Measurements from ENCODE around the gene UGT3A1. TPM values are rescaled to one million over a fixed set of nuclear protein-coding genes. Genes with fewer than 3 reads are reported as not detected.

Gene UGT3A1
- total RNA-seq, 1 donor from 2014 or later = 8.8 TPM

- Histone ChIP-seq H3K4me2 (no peak overlapping the region), H4K20me1 (ENCODE audit: low read depth) (no peaks in the 10 kb centered on the region), H3K36me3 (no peaks in the 10 kb centered on the region), H3K9me3 (ENCODE audit: low read depth) (no peaks in the 10 kb centered on the region), H3K9ac (no peak overlapping the region), H3F3A (ENCODE audit: low read depth) (no peaks in the 10 kb centered on the region), H3K27me3 (no peaks in the 10 kb centered on the region), H3K4me3 (no peak overlapping the region), H3K79me2 (ENCODE audit: low read depth) (no peaks in the 10 kb centered on the region), H3K4me1 (no peaks in the 10 kb centered on the region), H3K27ac (no peak overlapping the region), H2AFZ (replicated peaks) (no peak overlapping the region)
- no peak for DNase-seq (ENCODE audit: low spot score)
- Mint-ChIP-seq H3K4me1 (no peaks in the 10 kb centered on the region), H3K27me3 (ENCODE audit: insufficient read depth, low read depth) (peaks cover 2% of the 10 kb centered on the region), H3K9me3 (peaks cover 14% of the 10 kb centered on the region), H3K4me3 (no peak overlapping the region), H3K36me3 (no peaks in the 10 kb centered on the region), H3K27ac (no peak overlapping the region)
- TF ChIP-seq EZH2 (IDR thresholded peaks at IDR 0.05) (no peak), EZH2phosphoT487 (IDR thresholded peaks at IDR 0.05) (no peak)
- TF ChIP-seq, protein P1, sequence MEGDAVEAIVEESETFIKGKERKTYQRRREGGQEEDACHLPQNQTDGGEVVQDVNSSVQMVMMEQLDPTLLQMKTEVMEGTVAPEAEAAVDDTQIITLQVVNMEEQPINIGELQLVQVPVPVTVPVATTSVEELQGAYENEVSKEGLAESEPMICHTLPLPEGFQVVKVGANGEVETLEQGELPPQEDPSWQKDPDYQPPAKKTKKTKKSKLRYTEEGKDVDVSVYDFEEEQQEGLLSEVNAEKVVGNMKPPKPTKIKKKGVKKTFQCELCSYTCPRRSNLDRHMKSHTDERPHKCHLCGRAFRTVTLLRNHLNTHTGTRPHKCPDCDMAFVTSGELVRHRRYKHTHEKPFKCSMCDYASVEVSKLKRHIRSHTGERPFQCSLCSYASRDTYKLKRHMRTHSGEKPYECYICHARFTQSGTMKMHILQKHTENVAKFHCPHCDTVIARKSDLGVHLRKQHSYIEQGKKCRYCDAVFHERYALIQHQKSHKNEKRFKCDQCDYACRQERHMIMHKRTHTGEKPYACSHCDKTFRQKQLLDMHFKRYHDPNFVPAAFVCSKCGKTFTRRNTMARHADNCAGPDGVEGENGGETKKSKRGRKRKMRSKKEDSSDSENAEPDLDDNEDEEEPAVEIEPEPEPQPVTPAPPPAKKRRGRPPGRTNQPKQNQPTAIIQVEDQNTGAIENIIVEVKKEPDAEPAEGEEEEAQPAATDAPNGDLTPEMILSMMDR (IDR thresholded peaks at IDR 0.05) = no peak
Observed at GRCh38 chr5:36007366-36007765, 16.2 kb upstream of the UGT3A1 start.

DNA sequence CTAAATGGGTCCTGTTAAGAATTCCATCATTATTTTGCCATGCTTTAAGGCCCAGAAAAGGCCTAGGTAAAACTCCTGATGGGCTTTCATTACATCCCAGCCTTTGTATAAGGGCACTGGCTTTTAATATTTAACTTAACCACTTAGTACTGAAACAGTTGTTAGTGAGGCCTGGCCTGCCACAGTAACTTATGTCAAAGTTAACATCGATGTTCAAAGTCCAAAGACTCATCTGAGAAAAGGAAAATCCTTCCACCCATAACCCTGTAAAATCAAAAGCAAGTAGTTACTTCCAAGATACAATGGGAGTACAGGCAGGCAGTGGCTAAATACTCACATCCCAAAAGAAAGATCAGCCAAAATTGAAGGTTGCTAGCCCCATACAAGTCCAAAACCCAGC is 15.0 kb upstream of the UGT3A1 start:
- Histone ChIP-seq H3K36me3 (no peaks in the 10 kb centered on the region), H3K9me3 (ENCODE audit: low read depth) (no peaks in the 10 kb centered on the region), H3K4me3 (no peak overlapping the region), H3F3A (ENCODE audit: low read depth) (no peaks in the 10 kb centered on the region), H3K4me2 (no peak overlapping the region), H4K20me1 (ENCODE audit: low read depth) (no peaks in the 10 kb centered on the region), H3K9ac (no peak overlapping the region), H2AFZ (replicated peaks) (no peak overlapping the region), H3K4me1 (no peaks in the 10 kb centered on the region), H3K27me3 (no peaks in the 10 kb centered on the region), H3K27ac (no peak overlapping the region), H3K79me2 (ENCODE audit: low read depth) (no peaks in the 10 kb centered on the region)
- Mint-ChIP-seq H3K27ac (no peak overlapping the region), H3K4me1 (no peaks in the 10 kb centered on the region), H3K27me3 (ENCODE audit: insufficient read depth, low read depth) (peaks cover 2% of the 10 kb centered on the region), H3K36me3 (no peaks in the 10 kb centered on the region), H3K4me3 (no peak overlapping the region), H3K9me3 (peaks cover 14% of the 10 kb centered on the region)
- TF ChIP-seq, protein P1 (IDR thresholded peaks at IDR 0.05) = no peak
- TF ChIP-seq EZH2phosphoT487 (IDR thresholded peaks at IDR 0.05) (no peak), EZH2 (IDR thresholded peaks at IDR 0.05) (no peak)
- DNase-seq (ENCODE audit: low spot score) = no peak

- H3K4me1 ChIP-seq = no peaks in the 10 kb centered on the region
- no peaks in the 10 kb centered on the region for H3K4me1 Mint-ChIP-seq
- H2AFZ ChIP-seq (replicated peaks) = no peak overlapping the region
- H3K27ac Mint-ChIP-seq = no peak overlapping the region
- H3K9me3 ChIP-seq (ENCODE audit: low read depth) = no peaks in the 10 kb centered on the region
- H4K20me1 ChIP-seq (ENCODE audit: low read depth) = no peaks in the 10 kb centered on the region
- no peak overlapping the region for H3K4me3 ChIP-seq
- no peak overlapping the region for H3K9ac ChIP-seq
- no peaks in the 10 kb centered on the region for H3K36me3 ChIP-seq
- no peaks in the 10 kb centered on the region for H3K79me2 ChIP-seq (ENCODE audit: low read depth)
- no peak for DNase-seq (ENCODE audit: low spot score)
- H3K27ac ChIP-seq = no peak overlapping the region
- no peaks in the 10 kb centered on the region for H3K27me3 ChIP-seq
- H3K9me3 Mint-ChIP-seq = no peaks in the 10 kb centered on the region
- no peaks in the 10 kb centered on the region for H3K36me3 Mint-ChIP-seq
- no peaks in the 10 kb centered on the region for H3F3A ChIP-seq (ENCODE audit: low read depth)
- no peak overlapping the region for H3K4me2 ChIP-seq
- TF ChIP-seq EZH2phosphoT487 (IDR thresholded peaks at IDR 0.05) (no peak), EZH2 (IDR thresholded peaks at IDR 0.05) (no peak)
- TF ChIP-seq, protein P1 (IDR thresholded peaks at IDR 0.05) = no peak
- H3K4me3 Mint-ChIP-seq = no peak overlapping the region
- peaks cover 5% of the 10 kb centered on the region for H3K27me3 Mint-ChIP-seq (ENCODE audit: insufficient read depth, low read depth)
Observed at GRCh38 chr5:36001032-36001431, 9.8 kb upstream of the UGT3A1 start.
